ENCODE data around the gene GNB5.
"Not testable (repeated sequence)": the region's sequence is repeated elsewhere in the genome, so short reads cannot be mapped to it uniquely, and the experiment has no call there.

Gene GNB5

DNA sequence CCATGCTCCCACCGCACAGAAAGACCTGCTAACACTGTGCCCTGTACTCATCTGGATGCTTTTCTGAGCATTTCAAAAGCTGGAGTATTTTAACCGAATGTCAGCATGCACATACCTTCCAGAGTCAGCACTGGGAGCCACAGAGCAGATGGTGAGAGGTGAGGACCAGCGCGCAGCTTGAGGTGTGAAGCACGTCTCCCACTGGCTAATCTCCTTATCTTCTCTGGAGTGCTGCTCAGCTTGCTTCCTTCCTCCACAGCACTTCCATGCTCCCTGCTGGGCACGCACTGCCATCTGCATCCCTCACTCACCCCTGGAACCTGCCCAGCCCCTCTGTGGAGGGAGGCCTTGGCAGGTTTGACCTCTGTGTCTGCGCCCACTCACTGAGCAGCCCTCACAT is at the start of gene GNB5:
Gene GNB5, minus strand, starts transcription at position 186 of the 400 bp plus-strand sequence. CDS start 6,716 bp downstream, outside the sequence.
- no peak for DNase-seq (ENCODE audit: low read depth in 3 of 3)

DNA sequence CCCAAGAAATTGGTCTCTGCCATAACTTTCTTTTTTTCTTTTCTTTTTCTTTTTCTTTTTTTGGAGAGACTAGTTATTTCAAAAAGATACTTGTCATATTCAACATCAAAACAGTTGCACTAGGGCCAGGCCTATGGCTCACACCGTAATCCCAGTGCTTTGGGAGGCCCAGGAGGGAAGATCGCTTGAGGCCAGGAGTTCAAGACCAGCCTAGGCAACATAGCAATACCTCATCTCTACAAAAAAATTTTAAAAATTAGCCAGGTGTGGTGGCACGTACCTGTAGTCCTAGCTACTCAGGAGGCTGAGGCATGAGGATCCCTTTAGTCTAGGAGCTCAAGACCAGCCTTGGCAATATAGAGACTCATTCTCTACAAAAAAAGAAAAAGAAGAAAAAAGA is 49.0 kb upstream of the GNB5 start:
- no peak for DNase-seq (ENCODE audit: low read depth in 3 of 3)

GRCh38 chr15:52238989-52239525 is 47.9 kb upstream of the GNB5 start:
- not testable (repeated sequence) for DNase-seq (ENCODE audit: low read depth in 3 of 3)

- DNase-seq (ENCODE audit: low read depth in 3 of 3) = no peak
Measured at GRCh38 chr15:52238149-52238548, 47.0 kb upstream of the GNB5 start.

- DNase-seq (ENCODE audit: low read depth in 3 of 3) = no peak
Measured at GRCh38 chr15:52236013-52236412, 44.8 kb upstream of the GNB5 start.

DNA sequence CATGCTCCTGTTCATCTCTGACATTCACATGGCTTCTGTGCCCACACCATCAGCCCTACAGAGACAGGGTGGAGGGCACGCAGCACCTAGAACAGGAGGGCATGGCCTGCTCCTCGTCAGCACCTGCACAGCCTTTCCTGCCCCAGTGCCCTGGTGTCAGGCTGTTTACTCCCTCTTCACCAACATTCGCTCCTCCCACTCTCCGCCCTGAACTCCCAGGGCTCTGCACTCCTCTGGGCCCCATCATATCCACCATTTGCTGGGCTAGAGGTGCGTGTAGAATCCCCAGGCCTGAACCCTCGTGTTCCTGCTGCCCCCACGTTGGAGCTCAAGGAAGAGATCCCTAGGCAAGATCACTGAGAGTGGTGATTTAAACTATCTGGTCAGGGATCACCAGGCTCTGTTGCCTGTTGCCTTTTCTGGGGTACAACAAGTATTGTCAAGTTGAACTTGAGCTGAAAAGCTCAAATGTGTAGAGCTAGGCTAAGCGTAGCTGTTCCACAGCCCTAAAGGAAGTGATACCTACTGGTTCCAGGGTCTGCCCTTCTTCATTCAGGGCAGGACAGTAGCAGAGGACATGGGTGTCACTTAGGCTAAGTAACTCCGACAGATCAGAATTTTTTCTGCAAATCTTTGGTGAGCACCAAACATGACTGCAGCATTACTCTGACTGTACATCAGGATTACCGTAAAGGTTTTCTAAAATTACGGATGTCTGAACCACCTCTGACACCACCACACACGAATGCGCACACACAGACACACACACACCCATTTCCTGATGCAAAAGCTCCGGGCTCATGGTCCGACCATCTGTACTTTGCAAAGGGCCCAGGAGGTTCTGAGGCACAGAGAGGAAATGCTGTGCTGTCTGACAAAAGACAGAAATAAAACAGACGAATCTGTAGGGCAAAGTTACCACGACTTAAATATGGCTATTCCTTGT is 43.7 kb upstream of the GNB5 start:
- DNase-seq (ENCODE audit: low read depth in 3 of 3) = peak in 1 of 3 donors; percentile 34

GRCh38 chr15:52233405-52233804 is 42.2 kb upstream of the GNB5 start:
- DNase-seq (ENCODE audit: low read depth in 3 of 3) = no peak

DNA sequence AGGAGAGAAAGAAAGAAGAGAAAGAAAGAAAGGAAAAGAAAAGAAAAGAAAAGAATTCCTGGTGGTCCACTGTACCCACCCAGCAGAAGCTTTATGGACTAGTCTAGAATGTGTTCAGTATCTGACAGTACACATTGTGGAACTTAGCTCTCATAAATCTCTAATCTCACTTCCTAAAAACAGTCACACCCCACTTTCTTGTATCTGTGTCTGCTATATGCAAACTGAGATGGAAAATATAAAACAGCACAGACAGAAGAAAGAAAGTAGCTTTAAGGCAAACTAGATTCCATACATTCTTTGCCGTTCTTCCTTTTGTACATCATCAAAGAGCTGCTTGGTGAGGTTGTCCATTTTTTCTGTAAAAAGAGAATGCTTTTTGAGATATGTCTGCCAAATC is 41.1 kb upstream of the GNB5 start:
- DNase-seq (ENCODE audit: low read depth in 3 of 3) = no peak

GRCh38 chr15:52230073-52230472 is 38.9 kb upstream of the GNB5 start:
- no peak for DNase-seq (ENCODE audit: low read depth in 3 of 3)

- DNase-seq (ENCODE audit: low read depth in 3 of 3) = no peak
Measured at GRCh38 chr15:52228921-52229320, 37.7 kb upstream of the GNB5 start.

- peak; percentile 31 to 53 (median 41) for DNase-seq (ENCODE audit: low read depth in 3 of 3)
Measured at GRCh38 chr15:52227456-52227855, 36.3 kb upstream of the GNB5 start.

- no peak for DNase-seq (ENCODE audit: low read depth in 3 of 3)
Measured at GRCh38 chr15:52225230-52225629, 34.0 kb upstream of the GNB5 start.

DNA sequence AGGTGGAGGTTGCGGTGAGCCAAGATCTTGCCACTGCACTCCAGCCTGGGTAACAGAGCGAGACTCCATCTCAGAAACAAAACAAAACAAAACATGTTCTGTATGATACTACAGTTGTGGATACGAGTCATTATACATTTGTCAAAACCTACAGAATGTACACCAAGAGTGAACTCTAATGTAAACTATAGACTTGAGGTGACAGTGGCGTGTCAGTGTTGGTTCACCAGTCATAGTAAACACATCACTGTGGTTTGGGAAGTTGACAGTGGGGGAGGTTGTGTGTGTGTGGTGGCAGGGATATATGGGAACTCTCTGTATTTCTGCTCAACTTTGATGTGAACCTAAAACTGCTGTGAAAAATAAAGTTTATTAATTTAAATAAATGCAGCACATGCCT is 33.0 kb upstream of the GNB5 start:
- DNase-seq (ENCODE audit: low read depth in 3 of 3) = no peak

- no peak for DNase-seq (ENCODE audit: low read depth in 3 of 3)
Measured at GRCh38 chr15:52221730-52222129, 30.5 kb upstream of the GNB5 start.

DNA sequence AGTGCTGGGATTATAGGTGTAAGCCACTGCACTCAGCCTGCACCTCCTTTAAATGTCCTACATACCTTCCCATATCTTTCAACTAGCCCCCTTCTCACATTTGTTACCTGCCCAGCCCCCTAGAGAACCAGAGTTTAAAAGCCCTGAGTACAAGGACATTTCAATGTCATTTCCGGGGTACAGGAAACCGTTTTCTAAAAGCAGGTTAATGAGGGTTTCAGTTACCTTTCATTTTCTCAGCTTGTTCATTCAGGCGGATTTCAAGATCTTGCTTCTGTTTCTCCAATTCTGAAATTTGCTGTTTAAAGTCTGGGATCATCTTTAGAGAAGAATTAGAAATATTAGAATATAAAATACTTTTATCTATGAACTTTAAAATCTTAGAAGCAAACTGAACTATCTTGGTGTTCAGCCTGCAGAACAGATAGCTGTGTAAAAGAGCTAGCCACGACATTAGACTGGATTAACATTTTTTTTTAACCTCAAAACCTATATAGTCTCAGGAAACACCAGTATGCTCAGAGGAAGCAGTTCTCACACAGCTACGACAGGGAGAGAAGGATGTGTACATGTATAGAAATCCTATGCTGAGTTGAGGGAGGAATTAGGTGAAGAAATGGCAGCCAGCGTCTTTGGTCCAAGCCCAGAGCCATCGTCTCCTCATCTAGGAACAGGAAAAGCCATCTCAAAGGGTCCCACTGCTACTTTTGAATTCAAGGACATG is 29.9 kb upstream of the GNB5 start:
- DNase-seq (ENCODE audit: low read depth in 3 of 3) = no peak

DNA sequence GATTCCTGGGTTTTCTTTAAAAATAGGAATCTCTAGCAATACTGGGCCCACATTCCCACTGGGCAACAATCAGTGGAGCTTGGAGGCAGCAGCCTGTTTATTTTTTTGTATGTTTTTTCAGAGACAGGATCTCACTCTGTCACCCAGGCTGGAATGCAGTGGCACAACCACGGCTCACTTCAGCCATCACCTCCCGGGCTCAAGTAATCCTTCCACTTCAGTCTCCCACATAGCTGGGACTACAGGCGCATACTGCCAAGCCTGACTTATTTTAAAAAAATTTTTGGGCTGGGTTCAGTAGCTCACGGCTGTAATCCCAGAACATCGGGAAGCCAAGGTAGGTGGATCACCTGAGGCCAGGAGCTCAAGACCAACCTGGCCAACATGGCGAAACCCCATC is 29.1 kb upstream of the GNB5 start:
- DNase-seq (ENCODE audit: low read depth in 3 of 3) = no peak

DNA sequence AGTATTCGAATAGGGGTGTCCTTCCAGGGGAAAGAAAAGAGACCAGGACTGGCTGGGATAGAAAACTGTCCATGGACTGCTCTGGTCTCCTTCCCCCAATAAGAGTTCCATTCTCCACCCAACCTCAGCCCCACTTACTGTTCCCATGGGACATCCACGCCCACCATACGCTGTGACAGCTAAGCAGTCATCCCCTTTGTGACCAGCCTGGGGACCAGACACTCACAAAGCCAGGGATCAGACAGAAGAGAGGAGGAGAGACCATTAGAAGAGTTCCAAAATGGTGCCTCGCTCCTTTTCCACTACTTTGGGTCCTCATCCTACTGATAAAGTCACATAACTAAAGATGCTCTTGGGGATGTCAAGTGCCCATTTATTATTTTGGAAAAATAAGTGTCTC is 27.6 kb upstream of the GNB5 start:
- no peak for DNase-seq (ENCODE audit: low read depth in 3 of 3)

DNA sequence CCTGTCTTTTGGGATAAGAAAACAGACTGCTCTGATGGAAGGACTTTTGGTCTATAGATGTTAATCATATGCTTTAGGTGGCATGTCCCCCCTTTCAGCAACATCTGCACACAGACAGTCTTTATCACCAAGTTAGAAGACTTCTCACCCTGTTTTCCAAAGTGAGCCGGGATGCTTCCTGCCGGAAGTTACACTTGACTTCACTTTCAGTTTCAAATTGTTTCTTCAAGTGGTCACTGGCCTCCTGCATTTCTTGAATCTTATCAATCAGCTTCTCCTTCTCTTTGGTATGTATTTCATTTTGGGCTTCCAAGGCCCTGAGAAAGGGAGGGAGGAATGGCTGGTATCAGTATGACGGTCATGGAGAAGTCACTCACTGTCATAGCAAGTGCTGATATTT is 27.2 kb upstream of the GNB5 start:
- no peak for DNase-seq (ENCODE audit: low read depth in 3 of 3)

GRCh38 chr15:52217186-52217585 is 26.0 kb upstream of the GNB5 start:
- DNase-seq (ENCODE audit: low read depth in 3 of 3) = no peak

DNA sequence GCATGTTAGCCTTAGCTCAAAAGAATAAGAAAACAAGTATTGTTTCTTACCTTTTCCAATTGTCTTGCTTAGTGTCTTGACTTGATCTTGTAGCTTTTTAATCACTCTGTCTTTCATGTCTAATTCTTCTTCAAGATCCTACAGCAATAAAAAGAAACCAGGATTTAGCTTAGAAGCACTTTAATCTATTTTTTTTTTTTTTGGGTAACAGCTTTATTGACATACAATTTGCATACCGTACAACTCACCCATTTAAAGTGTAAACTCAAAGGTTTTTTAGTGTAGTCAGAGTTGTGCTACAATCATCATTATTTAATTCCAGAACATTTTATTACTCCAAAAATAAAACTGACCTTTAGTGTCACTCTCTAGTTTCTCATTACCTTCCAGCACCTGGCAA is 23.4 kb upstream of the GNB5 start:
- DNase-seq (ENCODE audit: low read depth in 3 of 3) = no peak

GRCh38 chr15:52213206-52213605 is 22.0 kb upstream of the GNB5 start:
- DNase-seq (ENCODE audit: low read depth in 3 of 3) = no peak

- peak; percentile 51 to 55 (median 54) for DNase-seq (ENCODE audit: low read depth in 3 of 3)
Measured at GRCh38 chr15:52208306-52208946, 17.2 kb upstream of the GNB5 start.
